DMS 273 treated with DMSO at 0.1 percent for 48 hours (cell line): ENCODE data around the gene OSM.

ENCODE experiments used
- DNase-seq: peaks from one replicate; lab custom pipeline; 2025; lab: John Stamatoyannopoulos, UW

OSM gene

GRCh38 chr22:30297991-30298701 is 31.5 kb upstream of the OSM start:
- no peak for DNase-seq

GRCh38 chr22:30297276-30297990 is 30.8 kb upstream of the OSM start:
- DNase-seq: no peak

GRCh38 chr22:30296833-30297232 is 30.2 kb upstream of the OSM start:
- no peak for DNase-seq

- no peak for DNase-seq
These were observed 29.7 kb upstream of the OSM start for GRCh38 chr22:30296324-30296723.

- no peak for DNase-seq
These were observed 28.9 kb upstream of the OSM start for GRCh38 chr22:30295576-30295975.

GRCh38 chr22:30294830-30295229 is 28.2 kb upstream of the OSM start:
- DNase-seq: no peak

- DNase-seq: no peak
These were observed 27.4 kb upstream of the OSM start for GRCh38 chr22:30294066-30294465.

GRCh38 chr22:30293026-30293425 is 26.4 kb upstream of the OSM start:
- DNase-seq: no peak

GRCh38 chr22:30292069-30292970 is 25.7 kb upstream of the OSM start:
- DNase-seq: no peak

- no peak for DNase-seq
These were observed 24.6 kb upstream of the OSM start for GRCh38 chr22:30291058-30291892.

- no peak for DNase-seq
These were observed 23.8 kb upstream of the OSM start for GRCh38 chr22:30290342-30291057.

GRCh38 chr22:30289980-30290313 is 23.3 kb upstream of the OSM start:
- DNase-seq: no peak

- peak; percentile 79 for DNase-seq
These were observed 22.7 kb upstream of the OSM start, which contains the start of gene CASTOR1 for GRCh38 chr22:30289141-30289979. TSS of gene CASTOR1 (minus strand) at chr22:30289505. CDS start at chr22:30289497, 8 bp downstream.

- DNase-seq: no peak
These were observed 21.9 kb upstream of the OSM start for GRCh38 chr22:30288419-30289140.

GRCh38 chr22:30287648-30288418 is 21.2 kb upstream of the OSM start:
- peak; percentile 12 for DNase-seq

GRCh38 chr22:30286813-30287647 is 20.4 kb upstream of the OSM start:
- DNase-seq: no peak

- DNase-seq: no peak
These were observed 19.7 kb upstream of the OSM start for GRCh38 chr22:30286331-30286730.

- no peak for DNase-seq
These were observed 19.2 kb upstream of the OSM start for GRCh38 chr22:30285846-30286200.
